SH-SY5Y (cell line): ENCODE results near the gene UBL7.

Source experiments
- GATA2 ChIP-seq: IDR thresholded peaks from 2 replicates; pipeline ENCODE4 v1.6.1; 2011; ENCODE audit warnings: mild to moderate bottlenecking, low read depth, low read length
- GATA3 ChIP-seq: IDR thresholded peaks from 2 replicates; pipeline ENCODE4 v1.6.1; 2011; ENCODE audit warnings: low read depth, mild to moderate bottlenecking, low read length, moderate library complexity

- TF ChIP-seq GATA3: no peak
- no peak for TF ChIP-seq GATA2
These were observed 45.5 kb upstream of the UBL7 start for GRCh38 chr15:74506515-74506840.
